HG03460 (cell line): ENCODE measurements around the gene LEKR1.

Source experiments
- ATAC-seq: cut with Tn5 transposase; IDR thresholded peaks from one replicate; pipeline ENCODE4 v1.9.1; 2021; ENCODE audit not compliant: unreplicated experiment

The LEKR1 gene

DNA sequence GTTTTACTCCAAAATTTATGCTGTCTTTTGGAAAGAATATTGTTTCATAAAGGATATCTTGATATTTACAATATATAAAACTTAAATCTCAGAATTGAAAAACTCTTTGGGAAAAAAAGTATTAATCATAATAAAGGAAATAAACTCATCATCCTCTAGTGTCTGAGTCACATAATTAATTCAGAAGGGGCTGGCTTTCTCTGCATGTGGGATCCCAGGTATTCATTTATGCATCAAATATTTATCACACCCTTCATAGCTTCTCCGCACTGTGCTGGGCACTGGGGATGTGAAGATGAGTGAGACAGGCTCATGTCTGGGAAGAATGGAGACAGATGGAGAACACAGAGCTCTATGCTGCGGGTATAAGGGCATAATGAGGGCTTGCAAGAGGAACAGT lies 268.1 kb downstream of the LEKR1 start:
- no peak for ATAC-seq

DNA sequence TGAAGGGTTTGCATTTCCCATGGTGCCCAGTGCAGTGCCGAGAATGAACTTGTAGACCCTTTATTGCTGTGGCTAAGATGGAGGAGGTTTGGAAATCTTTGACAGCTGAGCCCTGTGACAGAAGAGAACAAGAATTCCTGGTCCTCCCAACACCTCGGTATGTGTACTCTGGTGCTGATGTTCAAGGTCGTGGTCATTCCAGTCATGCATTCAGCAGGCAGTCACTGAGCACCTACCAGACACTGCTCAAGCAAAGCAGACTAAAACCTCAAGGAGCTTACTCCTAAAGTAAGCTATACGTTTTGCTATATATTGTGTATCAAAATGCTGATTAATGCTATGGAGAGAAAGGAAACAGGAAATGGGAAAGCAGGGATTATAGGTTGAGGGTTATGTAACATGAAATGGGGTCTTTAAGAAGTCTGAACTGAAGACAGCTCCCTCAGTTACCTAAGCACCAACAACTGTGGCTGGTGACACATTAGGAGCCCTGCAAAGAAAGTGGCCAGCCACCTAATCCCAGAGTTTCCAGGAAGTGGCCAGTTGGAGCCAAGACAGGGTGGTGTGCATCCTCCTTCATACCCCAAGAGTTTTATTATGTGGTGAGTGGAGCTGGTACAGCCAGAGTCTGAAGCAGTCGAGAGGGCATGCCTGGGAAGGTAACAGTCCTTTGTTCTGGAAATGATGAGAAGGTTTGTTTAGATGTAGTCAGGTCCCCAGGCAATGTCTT lies 268.8 kb downstream of the LEKR1 start:
- ATAC-seq: no peak
